IMR-90 (cell line): ENCODE measurements around the gene LUC7L2.
"Not testable (repeated sequence)": the region's sequence is repeated elsewhere in the genome, so short reads cannot be mapped to it uniquely, and the experiment has no call there.

Experiments
- BHLHE40 ChIP-seq: fragments of 150-350 bp; IDR thresholded peaks from 2 replicates; pipeline ENCODE4 v1.6.1; 2016; ENCODE audit warnings: mild to moderate bottlenecking, low read depth, low read length
- RAD21 ChIP-seq: IDR thresholded peaks from 2 replicates; pipeline ENCODE4 v1.6.1; 2012; ENCODE audit warnings: low read length, improper control_type of control experiment
- TF ChIP-seq, protein P1 (sequence below): conservative IDR thresholded peaks from 2 replicates; pipeline ENCODE4 v1.5.1; 2012; ENCODE audit warnings: mild to moderate bottlenecking, low read depth, low read length, improper control_type of control experiment

DNA sequence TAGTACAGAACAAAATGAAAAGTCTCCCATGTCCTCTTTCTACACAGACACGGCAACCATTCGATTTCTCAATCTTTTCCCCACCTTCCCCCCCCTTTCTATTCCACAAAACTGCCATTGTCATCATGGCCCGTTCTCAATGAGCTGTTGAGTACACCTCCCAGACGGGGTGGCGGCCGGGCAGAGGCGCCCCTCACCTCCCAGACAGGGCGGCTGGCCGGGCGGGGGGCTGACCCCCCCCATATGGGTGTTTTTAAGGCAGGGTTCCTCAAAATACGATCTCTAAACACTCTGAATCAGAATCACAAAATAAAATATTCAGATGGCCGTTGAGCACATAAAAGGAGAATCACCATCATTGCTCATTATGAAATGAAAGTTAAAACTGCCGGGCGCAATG, 70.0 kb downstream of the LUC7L2 start:
- TF ChIP-seq RAD21, BHLHE40: not testable (repeated sequence)
- TF ChIP-seq, protein P1, sequence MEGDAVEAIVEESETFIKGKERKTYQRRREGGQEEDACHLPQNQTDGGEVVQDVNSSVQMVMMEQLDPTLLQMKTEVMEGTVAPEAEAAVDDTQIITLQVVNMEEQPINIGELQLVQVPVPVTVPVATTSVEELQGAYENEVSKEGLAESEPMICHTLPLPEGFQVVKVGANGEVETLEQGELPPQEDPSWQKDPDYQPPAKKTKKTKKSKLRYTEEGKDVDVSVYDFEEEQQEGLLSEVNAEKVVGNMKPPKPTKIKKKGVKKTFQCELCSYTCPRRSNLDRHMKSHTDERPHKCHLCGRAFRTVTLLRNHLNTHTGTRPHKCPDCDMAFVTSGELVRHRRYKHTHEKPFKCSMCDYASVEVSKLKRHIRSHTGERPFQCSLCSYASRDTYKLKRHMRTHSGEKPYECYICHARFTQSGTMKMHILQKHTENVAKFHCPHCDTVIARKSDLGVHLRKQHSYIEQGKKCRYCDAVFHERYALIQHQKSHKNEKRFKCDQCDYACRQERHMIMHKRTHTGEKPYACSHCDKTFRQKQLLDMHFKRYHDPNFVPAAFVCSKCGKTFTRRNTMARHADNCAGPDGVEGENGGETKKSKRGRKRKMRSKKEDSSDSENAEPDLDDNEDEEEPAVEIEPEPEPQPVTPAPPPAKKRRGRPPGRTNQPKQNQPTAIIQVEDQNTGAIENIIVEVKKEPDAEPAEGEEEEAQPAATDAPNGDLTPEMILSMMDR = not testable (repeated sequence)
